GM08714 (cell line): ENCODE results near the gene RIPOR3.

Experiments
- H3K4me3 ChIP-seq: fragments of 200-500 bp; sonication (Bioruptor generic); 2 replicates; pipeline ENCODE4 v1.5.1; 2014; ENCODE audit warnings: mild to moderate bottlenecking, low read length, inconsistent platforms
- ZNF274 ChIP-seq: IDR thresholded peaks from 2 replicates; pipeline ENCODE4 v1.6.1; 2012; ENCODE audit warnings: mild to moderate bottlenecking, low read depth, low read length

Gene RIPOR3

DNA sequence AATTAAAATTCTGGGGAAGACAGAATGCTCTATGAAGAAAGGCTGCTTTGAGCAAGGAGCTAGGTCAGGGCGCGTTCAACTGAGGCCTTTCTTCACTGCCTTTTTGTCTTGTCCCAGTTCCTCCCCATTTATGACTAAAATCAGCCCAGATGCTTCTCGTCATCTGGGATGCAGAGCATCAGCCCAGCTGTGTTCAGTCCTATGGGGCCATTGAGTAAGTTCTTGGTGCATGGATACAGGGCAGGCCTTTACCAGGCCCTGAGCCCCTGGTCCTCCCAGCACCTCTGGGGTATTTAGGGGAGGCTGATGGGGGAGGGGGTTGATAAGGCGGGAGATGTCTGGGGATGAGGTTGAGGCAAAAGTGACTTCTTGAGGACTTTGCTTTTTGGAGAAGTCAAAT lies 125.5 kb downstream of the RIPOR3 start:
- H3K4me3 ChIP-seq = no peak overlapping the region
- no peak for TF ChIP-seq ZNF274

DNA sequence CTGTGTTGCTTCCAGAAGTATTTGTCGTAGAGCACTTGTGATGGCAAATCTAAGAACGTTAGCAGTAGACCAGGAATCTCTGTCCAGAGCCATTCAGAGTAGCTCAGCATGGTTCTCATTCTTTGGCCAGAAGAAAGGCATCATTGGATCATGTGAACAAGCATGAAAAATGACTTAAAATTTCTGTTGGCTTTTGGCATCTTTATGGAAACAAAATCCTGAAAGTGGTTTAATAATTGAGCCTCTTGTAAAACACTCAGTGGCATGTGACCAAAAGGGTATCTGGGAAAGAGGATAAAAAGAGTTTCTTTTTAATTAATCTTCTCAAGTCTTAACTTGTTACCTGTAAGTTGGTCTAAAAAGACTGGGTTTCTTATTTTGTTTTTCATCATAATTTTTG lies 126.0 kb downstream of the RIPOR3 start:
- TF ChIP-seq ZNF274 = no peak
- H3K4me3 ChIP-seq = no peak overlapping the region

DNA sequence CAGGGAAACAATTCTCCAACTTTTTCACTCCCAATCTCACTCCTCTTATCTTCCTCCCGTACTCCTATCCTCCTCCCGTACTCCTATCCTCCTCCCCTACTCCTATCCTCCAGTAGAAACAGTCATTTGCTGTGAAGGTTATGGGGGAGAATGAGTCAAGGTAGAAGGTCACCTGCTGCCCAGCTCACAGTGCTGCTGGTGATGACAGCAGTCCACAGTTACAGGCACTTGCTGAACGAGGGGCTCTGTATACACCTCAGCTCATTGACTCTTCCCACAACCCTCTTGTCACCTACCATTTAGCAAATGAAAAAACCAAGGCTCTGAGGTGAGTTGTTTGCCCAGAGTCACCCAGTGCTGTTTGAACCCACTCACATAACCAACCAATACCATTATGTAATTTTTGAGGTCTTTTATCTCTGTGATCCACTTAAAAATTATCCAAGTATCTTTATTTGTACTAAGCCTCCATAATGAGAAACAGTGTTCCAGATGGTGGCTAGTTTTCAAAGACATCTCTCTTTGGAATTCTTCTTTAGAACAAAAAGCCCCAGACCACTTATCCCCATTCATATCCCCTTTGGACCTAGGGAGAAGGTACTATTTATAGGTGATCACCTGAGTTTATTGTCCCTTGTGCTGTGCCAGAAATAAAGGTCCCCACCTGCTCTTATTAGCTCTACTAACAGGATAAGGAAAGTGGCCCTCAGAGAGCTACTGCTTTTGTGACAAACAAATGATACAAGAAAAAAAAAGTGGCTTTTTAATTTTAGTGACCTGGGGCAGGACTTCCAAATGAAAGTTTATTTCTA lies 128.0 kb downstream of the RIPOR3 start:
- H3K4me3 ChIP-seq = no peak overlapping the region
- no peak for TF ChIP-seq ZNF274

DNA sequence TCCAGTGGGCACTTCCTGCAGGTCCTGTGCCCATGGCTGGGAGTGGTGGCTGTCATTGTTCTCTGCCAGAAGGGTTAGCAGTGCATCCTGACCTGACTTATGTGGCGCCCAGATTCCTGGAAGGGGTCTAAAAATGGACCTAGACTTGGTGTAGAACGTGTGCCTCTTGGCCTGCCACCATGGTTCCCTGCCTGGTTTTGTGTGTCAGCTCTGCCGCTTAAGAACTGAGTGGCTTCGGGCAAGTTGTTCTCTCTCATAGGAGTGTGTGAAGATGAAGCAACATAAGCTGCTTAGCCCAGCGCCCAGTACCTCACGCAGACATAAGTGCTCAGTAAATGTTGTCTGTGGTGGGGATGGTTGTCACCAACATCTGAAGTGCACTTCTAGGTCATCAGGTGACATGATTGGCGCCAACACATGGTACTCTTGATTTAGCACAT lies 129.1 kb downstream of the RIPOR3 start:
- TF ChIP-seq ZNF274 = no peak
- H3K4me3 ChIP-seq = no peak overlapping the region

DNA sequence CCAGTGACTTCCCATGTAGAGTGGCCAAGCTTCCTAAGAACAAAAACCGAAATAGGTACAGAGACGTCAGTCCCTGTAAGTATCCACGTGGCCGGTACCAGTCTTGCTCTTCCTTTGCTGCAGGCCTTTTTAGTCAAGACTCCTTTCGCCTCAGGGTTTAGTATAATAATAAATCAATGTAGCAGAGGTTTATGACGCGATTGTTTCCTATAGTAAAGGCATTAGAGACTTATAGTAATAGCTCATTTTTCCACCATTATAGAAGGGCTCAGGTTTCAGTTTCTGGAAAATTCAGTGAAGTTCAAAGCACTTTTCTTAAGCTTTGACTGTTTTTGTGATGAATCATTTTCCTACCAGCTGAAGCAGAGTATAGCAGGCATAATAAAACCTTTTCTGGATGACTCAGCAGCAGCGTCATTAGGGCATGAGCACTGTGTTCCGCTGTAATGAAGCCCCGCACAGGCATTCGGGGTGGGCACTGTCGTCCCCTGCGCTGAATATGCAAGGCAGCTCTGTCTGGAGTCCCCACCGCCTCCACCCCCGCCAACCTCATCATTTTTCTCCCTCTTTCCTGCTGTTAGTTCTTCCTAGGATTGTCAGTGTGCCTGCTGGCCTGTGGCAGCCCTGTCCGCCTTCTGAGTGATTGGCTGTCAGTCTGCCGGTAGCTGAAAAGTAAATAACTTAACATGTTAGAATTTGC lies 129.8 kb downstream of the RIPOR3 start:
- no peak for TF ChIP-seq ZNF274
- no peak overlapping the region for H3K4me3 ChIP-seq

DNA sequence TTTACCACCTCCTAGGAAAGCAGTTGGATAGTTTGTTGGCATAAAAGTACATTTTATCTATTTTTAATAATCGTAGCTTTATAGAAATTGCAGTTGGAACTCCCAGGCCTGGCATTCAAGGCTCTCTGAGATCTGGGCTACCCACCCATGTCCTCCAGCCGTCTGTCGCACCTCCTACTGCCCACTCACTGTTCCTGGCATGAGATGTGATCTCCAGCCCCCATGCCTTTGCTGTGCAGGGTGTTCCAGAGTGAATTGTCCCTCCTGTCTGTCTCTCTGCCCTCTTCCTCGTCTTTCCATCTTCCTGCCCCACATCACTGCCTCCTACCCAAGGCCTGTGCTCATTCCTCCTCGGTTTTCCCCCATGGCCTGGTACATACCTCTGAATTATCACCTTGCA lies 130.5 kb downstream of the RIPOR3 start:
- no peak for TF ChIP-seq ZNF274
- no peak overlapping the region for H3K4me3 ChIP-seq

DNA sequence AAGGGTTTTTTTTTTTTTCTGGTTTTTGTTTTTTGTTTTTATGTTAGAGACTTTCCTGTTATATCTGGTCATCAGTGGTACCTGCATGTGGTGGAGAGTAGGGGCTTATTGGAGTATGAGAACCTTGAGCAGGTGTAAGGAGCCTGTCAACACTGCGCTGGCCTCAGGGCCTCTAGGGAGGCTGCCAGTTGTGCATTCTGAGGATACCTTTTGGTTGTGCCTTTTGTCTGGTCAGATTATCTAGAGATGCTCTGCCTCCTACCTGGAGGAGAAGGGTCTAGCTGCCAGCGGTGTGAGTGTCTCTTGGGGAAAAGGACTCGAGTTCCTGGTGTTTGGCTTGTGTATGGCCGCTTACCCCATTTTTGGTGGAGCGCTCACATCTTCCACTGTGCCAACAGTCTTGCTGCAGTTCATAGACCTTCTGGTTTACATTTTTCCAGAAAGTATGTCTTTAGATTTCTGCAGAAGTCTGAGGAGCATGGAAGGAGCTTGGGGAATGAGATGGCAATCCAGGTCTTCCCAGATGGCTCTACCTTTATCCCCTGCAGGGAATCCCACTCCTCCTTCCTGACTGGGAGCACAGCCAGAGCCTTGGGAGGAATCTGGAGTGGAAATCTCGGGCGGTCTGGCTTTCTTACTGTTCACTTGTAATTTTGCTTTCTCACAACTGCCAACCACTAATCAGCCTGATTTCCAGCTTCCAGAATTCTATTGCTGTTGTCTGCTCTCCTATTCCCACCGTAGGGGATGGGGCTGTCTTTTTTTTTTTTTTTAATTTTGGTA lies 131.3 kb downstream of the RIPOR3 start:
- no peak for TF ChIP-seq ZNF274
- no peak overlapping the region for H3K4me3 ChIP-seq

DNA sequence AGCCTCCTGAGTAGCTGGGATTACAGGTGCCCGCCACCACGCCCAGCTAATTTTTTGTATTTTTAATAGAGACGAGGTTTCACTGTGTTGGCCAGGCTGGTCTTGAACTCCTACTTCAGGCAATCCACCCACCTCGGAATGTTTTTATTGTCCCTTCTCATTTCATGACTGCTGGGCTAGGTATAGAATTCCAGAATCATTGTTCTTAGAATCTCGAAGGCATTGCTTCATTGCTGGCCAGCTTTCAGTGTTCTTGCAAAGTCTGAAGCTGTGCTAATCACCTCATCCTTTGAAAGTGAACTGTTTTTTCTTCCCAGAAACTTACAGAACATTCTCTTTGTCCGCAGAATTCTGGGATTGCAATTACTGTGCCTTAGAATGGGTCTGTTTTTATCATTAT lies 132.2 kb downstream of the RIPOR3 start:
- TF ChIP-seq ZNF274 = no peak

DNA sequence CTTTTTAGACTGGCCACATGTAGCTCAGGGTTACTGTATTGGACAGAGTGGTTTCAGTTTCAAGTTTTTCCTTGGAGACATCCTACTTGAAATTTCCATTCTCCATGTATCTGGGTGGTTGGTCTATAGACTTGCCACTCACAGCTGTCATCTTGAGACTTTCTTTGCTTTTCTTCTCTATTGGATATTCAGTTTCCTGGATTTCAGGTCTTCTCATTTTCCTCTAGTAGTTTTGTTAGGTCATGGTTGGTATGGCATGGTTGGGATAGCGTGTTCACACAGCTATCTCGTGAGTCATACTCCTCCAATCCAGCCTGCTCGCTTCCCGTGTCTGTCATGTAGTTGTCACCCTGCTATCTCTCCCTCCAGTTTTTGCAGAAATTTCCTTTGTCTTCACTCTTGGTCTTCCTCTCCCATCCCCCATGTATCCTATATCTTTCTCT lies 132.8 kb downstream of the RIPOR3 start:
- TF ChIP-seq ZNF274 = no peak
- H3K4me3 ChIP-seq = no peak overlapping the region

More for the DNA sequence above, 132.2 kb downstream of the RIPOR3 start:
- no peak overlapping the region for H3K4me3 ChIP-seq

DNA sequence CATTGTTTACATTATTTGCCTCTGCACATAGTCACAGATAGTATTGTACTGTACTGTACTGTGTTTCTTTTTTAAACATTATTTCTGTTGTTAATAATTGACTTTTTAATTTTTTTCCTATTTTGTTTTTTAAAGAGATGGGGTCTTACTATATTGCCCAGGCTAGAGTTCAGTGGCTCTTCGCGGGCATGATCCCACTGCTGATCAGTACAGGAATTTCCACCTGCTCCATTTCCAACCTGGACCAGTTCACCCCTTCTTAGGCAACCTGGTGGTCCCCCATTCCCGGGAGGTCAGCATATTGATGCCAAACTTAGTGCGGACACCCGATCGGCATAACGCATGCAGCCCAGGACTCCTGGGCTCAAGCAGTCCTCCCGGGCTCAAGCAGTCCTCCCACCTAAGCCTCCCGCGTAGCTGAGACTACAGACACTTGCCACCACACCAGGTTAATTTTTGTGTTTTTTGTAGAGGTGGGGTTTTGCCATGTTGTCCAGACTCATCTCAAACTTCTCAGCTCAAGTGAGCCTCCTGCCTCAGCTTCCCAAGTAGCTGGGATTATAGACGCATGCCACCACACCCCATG lies 133.7 kb downstream of the RIPOR3 start:
- TF ChIP-seq ZNF274 = no peak
- no peak overlapping the region for H3K4me3 ChIP-seq

DNA sequence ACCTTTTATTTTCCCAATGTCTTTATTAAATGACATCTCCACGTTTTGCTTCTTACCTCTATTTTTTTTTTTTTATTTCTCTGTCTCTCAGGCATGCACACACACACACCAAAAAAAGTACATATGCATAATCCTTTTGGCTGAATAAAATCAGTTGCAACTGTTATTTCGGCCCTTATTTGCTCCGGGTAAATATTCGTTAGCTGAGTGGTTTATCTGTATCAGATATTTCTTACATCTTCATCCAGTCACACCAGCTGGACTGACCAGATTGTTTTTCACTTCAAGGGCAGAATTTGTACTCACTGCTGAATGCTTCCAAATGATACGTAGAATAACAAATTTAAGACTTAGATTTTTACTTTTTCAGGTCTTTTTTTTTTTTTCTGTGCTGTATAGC lies 135.7 kb downstream of the RIPOR3 start:
- H3K4me3 ChIP-seq = no peak overlapping the region
- no peak for TF ChIP-seq ZNF274

DNA sequence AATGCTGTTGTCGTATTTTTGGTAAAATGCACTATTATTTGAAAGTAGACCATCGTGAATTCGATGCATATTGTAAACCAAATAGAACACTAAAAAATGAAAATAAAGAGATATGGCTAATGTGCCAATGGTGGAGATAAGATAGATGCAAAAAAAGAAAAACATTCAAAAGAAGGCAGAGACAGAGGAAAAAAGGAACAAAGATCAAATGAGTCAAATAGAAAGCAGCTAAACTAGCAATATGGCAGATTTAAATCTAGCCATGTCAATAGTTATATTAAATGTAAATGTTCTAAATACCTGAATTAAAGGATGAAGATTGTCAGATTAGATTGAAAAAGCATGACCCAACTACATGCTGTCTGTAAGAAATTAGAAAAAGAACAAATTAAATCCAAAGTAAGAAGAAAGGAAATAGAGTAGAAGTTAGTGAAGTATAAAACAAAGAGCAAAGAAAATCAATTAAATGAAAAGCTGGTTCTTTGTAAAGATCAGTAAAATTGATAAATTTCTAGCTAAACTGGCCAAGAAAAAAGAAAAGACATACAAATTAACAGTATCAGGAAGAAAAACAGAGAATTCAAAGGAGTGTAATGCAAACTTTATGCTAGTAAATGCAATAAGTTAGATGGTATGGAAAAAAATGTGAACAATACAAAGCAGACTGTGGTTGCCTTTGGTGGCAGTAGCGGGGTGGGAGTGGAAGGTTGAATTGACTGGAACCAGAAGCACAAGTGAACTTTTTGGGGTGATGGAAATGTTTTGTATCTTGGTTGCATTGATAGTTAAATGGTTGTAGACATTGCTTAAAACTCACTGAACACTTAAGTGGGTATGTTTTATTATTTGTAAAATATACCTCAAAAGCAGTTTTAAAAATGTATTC lies 136.4 kb downstream of the RIPOR3 start:
- no peak overlapping the region for H3K4me3 ChIP-seq
- TF ChIP-seq ZNF274 = no peak

DNA sequence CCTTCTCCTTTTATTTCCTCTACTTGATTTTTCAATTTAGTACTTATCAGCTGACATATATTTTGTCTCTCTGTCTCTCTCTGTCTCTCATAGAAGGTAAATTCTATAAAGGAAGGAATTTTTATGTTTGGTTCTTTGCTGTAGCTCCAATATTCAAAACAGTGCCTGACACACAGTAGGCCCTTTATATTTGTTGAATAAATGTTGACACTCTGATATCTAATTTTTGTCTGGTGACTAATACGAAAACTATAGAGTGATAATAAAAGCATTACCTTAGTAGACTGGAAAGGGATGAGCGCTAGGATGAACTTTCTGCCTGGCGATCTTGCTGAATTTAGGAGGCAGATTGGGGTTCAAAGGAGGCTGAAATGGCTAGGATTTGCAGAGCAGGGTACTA lies 138.4 kb downstream of the RIPOR3 start:
- no peak overlapping the region for H3K4me3 ChIP-seq
- no peak for TF ChIP-seq ZNF274

DNA sequence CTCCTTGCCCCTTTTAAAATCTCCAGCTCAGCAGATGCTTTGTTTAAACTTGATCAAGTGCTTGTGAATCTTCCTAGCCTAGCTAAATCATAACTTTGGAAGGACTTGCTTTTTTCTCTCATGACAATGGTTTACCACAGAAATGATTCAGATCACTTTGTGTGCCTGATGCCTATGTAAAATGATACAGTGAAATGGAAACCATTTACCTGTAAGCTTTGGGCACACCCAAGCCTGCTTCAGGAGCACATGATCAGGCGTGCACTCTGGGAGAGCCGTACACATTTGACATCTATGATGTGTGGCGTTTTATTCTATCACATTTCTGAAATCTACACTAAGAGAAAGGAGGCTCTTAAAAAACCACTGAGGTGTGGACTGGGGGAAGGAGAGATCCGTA lies 140.1 kb downstream of the RIPOR3 start:
- no peak for TF ChIP-seq ZNF274
- H3K4me3 ChIP-seq = no peak overlapping the region
